GM21576 (cell line): ENCODE data around the gene NBL1.
"Not testable (repeated sequence)": the region's sequence is repeated elsewhere in the genome, so short reads cannot be mapped to it uniquely, and the experiment has no call there.

Experiments
- ATAC-seq: cut with Tn5 transposase; IDR thresholded peaks from one replicate; pipeline ENCODE4 v1.9.1; 2021; ENCODE audit warnings: mild to moderate bottlenecking, moderate library complexity; ENCODE audit not compliant: unreplicated experiment

The NBL1 gene

GRCh38 chr1:19621274-19621950 lies 22.7 kb upstream of the NBL1 start:
- no peak for ATAC-seq

GRCh38 chr1:19622204-19622603 lies 21.9 kb upstream of the NBL1 start:
- no peak for ATAC-seq

GRCh38 chr1:19623523-19623922 lies 20.6 kb upstream of the NBL1 start:
- ATAC-seq = no peak

GRCh38 chr1:19625291-19625937 lies 18.7 kb upstream of the NBL1 start:
- ATAC-seq = no peak

- ATAC-seq = no peak
Measured at GRCh38 chr1:19628879-19629278, 15.2 kb upstream of the NBL1 start.

GRCh38 chr1:19629357-19629756 lies 14.8 kb upstream of the NBL1 start:
- ATAC-seq = no peak

- not testable (repeated sequence) for ATAC-seq
Measured at GRCh38 chr1:19630192-19630591, 13.9 kb upstream of the NBL1 start.

GRCh38 chr1:19630720-19631395 lies 13.3 kb upstream of the NBL1 start:
- ATAC-seq = no peak

GRCh38 chr1:19632211-19632610 lies 11.9 kb upstream of the NBL1 start:
- no peak for ATAC-seq

- no peak for ATAC-seq
Measured at GRCh38 chr1:19633106-19633505, 11.0 kb upstream of the NBL1 start.

GRCh38 chr1:19635064-19635463 lies 9.0 kb upstream of the NBL1 start:
- ATAC-seq = not testable (repeated sequence)

GRCh38 chr1:19635646-19636045 lies 8.5 kb upstream of the NBL1 start:
- no peak for ATAC-seq

- ATAC-seq = no peak
Measured at GRCh38 chr1:19636065-19636464, 8.0 kb upstream of the NBL1 start.

GRCh38 chr1:19636749-19637148 lies 7.4 kb upstream of the NBL1 start:
- ATAC-seq = not testable (repeated sequence)

GRCh38 chr1:19637606-19638005 lies 6.5 kb upstream of the NBL1 start:
- ATAC-seq = no peak

GRCh38 chr1:19639228-19639627 lies 4.9 kb upstream of the NBL1 start:
- not testable (repeated sequence) for ATAC-seq

GRCh38 chr1:19639999-19640362 lies 4.1 kb upstream of the NBL1 start:
- no peak for ATAC-seq

- no peak for ATAC-seq
Measured at GRCh38 chr1:19640363-19641316, 3.5 kb upstream of the NBL1 start.

- no peak for ATAC-seq
Measured at GRCh38 chr1:19643121-19643520, 990 bp upstream of the NBL1 start.

GRCh38 chr1:19644395-19644680 lies 227 bp downstream of the NBL1 start:
- no peak for ATAC-seq

GRCh38 chr1:19644681-19645410 lies 735 bp downstream of the NBL1 start:
- ATAC-seq = no peak
